BJ (cell line): Measurements from ENCODE around the gene LMNTD2. TPM values are rescaled to one million over a fixed set of nuclear protein-coding genes. Genes with fewer than 3 reads are reported as not detected.

Source experiments
- CTCF ChIA-PET: fragments of 350-600 bp; formaldehyde crosslinking; extraction: SDS; loops from one replicate; lab custom pipeline; 2021; ENCODE audit warnings: antibody characterized with exemption, inconsistent platforms; lab: Yijun Ruan, JAX
- POLR2A ChIA-PET: fragments of 300-600 bp; sonication (Branson Sonifier 250); formaldehyde crosslinking; extraction: SDS; loops from one replicate; lab custom pipeline; 2021; ENCODE audit warnings: antibody characterized with exemption; lab: Charles Lee
- DNase-seq: peaks from one replicate; pipeline ENCODE4 v3.0.0-alpha.2; 2011; ENCODE audit warnings: low read depth
- H3K27me3 ChIP-seq: 2 replicates; pipeline ENCODE4 v1.6.0; 2011; ENCODE audit warnings: low read length; ENCODE audit not compliant: control insufficient read depth, insufficient read depth
- H3K36me3 ChIP-seq: 2 replicates; pipeline ENCODE4 v1.5.1; 2011; ENCODE audit warnings: low read length; ENCODE audit not compliant: control insufficient read depth, insufficient read depth
- H3K4me3 ChIP-seq: 2 replicates; pipeline ENCODE4 v1.5.1; 2011; ENCODE audit warnings: low read depth, mild to moderate bottlenecking, control low read depth, low read length
- CTCF ChIP-seq: IDR thresholded peaks from 2 replicates; pipeline ENCODE4 v1.5.1; 2011; ENCODE audit warnings: low read depth, mild to moderate bottlenecking, control low read depth, inconsistent platforms, low read length, moderate library complexity; ENCODE audit not compliant: insufficient read depth
- polyA plus RNA-seq: library from polyadenylated mRNA; depleted of rRNA; stranded (reverse); fragments of >200 nt; gene quantifications from 2 replicates; pipeline ENCODE4 v1.2.3, GENCODE V29; 2011

LMNTD2 gene
- polyA plus RNA-seq, 1 experiment: 2.5 TPM

- Histone ChIP-seq H3K27me3 (peaks cover 15% of the 10 kb centered on the region), H3K36me3 (0 out of 2 replicates have a peak, but pooled peaks cover 1% of the 10 kb centered on the region), H3K4me3 (no peak overlapping the region)
- POLR2A ChIA-PET: no interaction called here
- CTCF ChIA-PET: interaction anchor here (1.3 to 2.5 kb wide), 3 partner anchors 8 to 170 kb away, joined by 7 to 21 read pairs (median 18); no protein-coding TSS in a partner anchor
- TF ChIP-seq CTCF: no peak
- no peak for DNase-seq
Measured at GRCh38 chr11:553083-553987, 7.2 kb downstream of the LMNTD2 start.

- 0 out of 2 replicates have a peak, but pooled peaks cover 1% of the 10 kb centered on the region for H3K36me3 ChIP-seq
- no peak overlapping the region for H3K4me3 ChIP-seq
- peaks cover 5% of the 10 kb centered on the region for H3K27me3 ChIP-seq
- no peak for TF ChIP-seq CTCF
- ChIA-PET POLR2A (interaction anchor here (0.6 kb wide), 1 partner anchor 9 kb away, joined by 12 read pairs; no protein-coding TSS in a partner anchor), CTCF (no interaction called here)
- DNase-seq: no peak
Measured at GRCh38 chr11:551596-551995, 8.9 kb downstream of the LMNTD2 start.

- CTCF ChIA-PET: interaction anchor here (0.9 kb wide), 1 partner anchor 13 kb away, joined by 3 read pairs; the partner anchor contains the start of gene LRRC56
- no peak overlapping the region for H3K4me3 ChIP-seq
- TF ChIP-seq CTCF: no peak
- POLR2A ChIA-PET: interaction anchor here (0.6 kb wide), 1 partner anchor 8 kb away, joined by 12 read pairs; no protein-coding TSS in a partner anchor
- no peak for DNase-seq
- H3K36me3 ChIP-seq: 0 out of 2 replicates have a peak, but pooled peaks cover 1% of the 10 kb centered on the region
- H3K27me3 ChIP-seq: peaks cover 2% of the 10 kb centered on the region
Measured at GRCh38 chr11:551131-551530, 9.4 kb downstream of the LMNTD2 start.

GRCh38 chr11:550746-551085 lies 9.8 kb downstream of the LMNTD2 start:
- no peak for TF ChIP-seq CTCF
- CTCF ChIA-PET: interaction anchor here (0.9 kb wide), 1 partner anchor 13 kb away, joined by 3 read pairs; the partner anchor contains the start of gene LRRC56
- POLR2A ChIA-PET: interaction anchor here (0.6 kb wide), 1 partner anchor 8 kb away, joined by 12 read pairs; no protein-coding TSS in a partner anchor
- Histone ChIP-seq H3K4me3 (no peak overlapping the region), H3K36me3 (0 out of 2 replicates have a peak, but pooled peaks cover 1% of the 10 kb centered on the region), H3K27me3 (peaks cover 2% of the 10 kb centered on the region)
- no peak for DNase-seq
